IgD-negative memory B cell (primary cell): Measurements from ENCODE around the gene SPOCD1. TPM values are rescaled to one million over a fixed set of nuclear protein-coding genes. Genes with fewer than 3 reads are reported as not detected.

Experiments used
- H3K27ac Mint-ChIP-seq, 3 donors: one replicate each; pipeline ENCODE4 v1.8.0; 2020 to 2022; ENCODE audit warnings: mild to moderate bottlenecking in 3 of 3, mixed read lengths in 3 of 3, moderate library complexity in 1 of 3
- H3K27me3 Mint-ChIP-seq: one replicate; pipeline ENCODE4 v1.8.0; 2021; ENCODE audit warnings: mixed read lengths
- H3K36me3 Mint-ChIP-seq: one replicate; pipeline ENCODE4 v1.8.0; 2020; ENCODE audit warnings: mild to moderate bottlenecking, mixed read lengths
- H3K4me1 Mint-ChIP-seq, 3 donors: one replicate each; pipeline ENCODE4 v1.8.0; 2020 to 2022; ENCODE audit warnings: mixed read lengths in 3 of 3, mild to moderate bottlenecking in 1 of 3
- H3K4me3 Mint-ChIP-seq, 4 donors: one replicate each; pipeline ENCODE4 v1.8.0; 2020 to 2022; ENCODE audit warnings: mild to moderate bottlenecking in 4 of 4, mixed read lengths in 4 of 4, moderate library complexity in 3 of 4
- H3K9me3 Mint-ChIP-seq, 3 donors: one replicate each; pipeline ENCODE4 v1.8.0; 2020 to 2021; ENCODE audit warnings: mixed read lengths in 3 of 3, mild to moderate bottlenecking in 1 of 3
- polyA plus RNA-seq: library from polyadenylated mRNA; unstranded; fragments of 300-500 nt; fragmentation: Illumina TruSeq; gene quantifications from one replicate; pipeline ENCODE4 v1.2.3, GENCODE V29; 2021

SPOCD1 gene
- polyA plus RNA-seq, 1 donor from 2014 or later, result not detected

GRCh38 chr1:31799196-31799894 lies 16.5 kb downstream of the SPOCD1 start:
- no peaks in the 10 kb centered on the region for H3K36me3 Mint-ChIP-seq
- no peak overlapping the region for H3K27ac Mint-ChIP-seq
- no peak overlapping the region for H3K4me3 Mint-ChIP-seq
- H3K9me3 Mint-ChIP-seq, result no peaks in the 10 kb centered on the region
- peaks cover 7 to 19% (median 15%) of the 10 kb centered on the region in 3 donors for H3K4me1 Mint-ChIP-seq
- H3K27me3 Mint-ChIP-seq, result peaks cover 3% of the 10 kb centered on the region

GRCh38 chr1:31798433-31799195 lies 17.2 kb downstream of the SPOCD1 start:
- H3K36me3 Mint-ChIP-seq, result no peaks in the 10 kb centered on the region
- H3K4me1 Mint-ChIP-seq, result peaks cover 7 to 19% (median 15%) of the 10 kb centered on the region in 3 donors
- no peaks in the 10 kb centered on the region for H3K9me3 Mint-ChIP-seq
- H3K27me3 Mint-ChIP-seq, result peaks cover 3% of the 10 kb centered on the region
- H3K27ac Mint-ChIP-seq, result no peak overlapping the region
- no peak overlapping the region for H3K4me3 Mint-ChIP-seq

GRCh38 chr1:31798086-31798432 lies 17.8 kb downstream of the SPOCD1 start:
- Mint-ChIP-seq H3K4me1 (peaks cover 7 to 19% (median 15%) of the 10 kb centered on the region in 3 donors), H3K4me3 (no peak overlapping the region), H3K36me3 (no peaks in the 10 kb centered on the region), H3K27me3 (peaks cover 6% of the 10 kb centered on the region), H3K9me3 (no peaks in the 10 kb centered on the region), H3K27ac (no peak overlapping the region)

GRCh38 chr1:31797216-31797615 lies 18.6 kb downstream of the SPOCD1 start:
- Mint-ChIP-seq H3K27me3 (peaks cover 10% of the 10 kb centered on the region), H3K4me3 (no peak overlapping the region), H3K4me1 (peaks cover under 1 to 16% (median 14%) of the 10 kb centered on the region in 3 donors), H3K36me3 (no peaks in the 10 kb centered on the region), H3K9me3 (no peaks in the 10 kb centered on the region), H3K27ac (peak overlapping the region in 1 of 3 donors; percentile 16)

DNA sequence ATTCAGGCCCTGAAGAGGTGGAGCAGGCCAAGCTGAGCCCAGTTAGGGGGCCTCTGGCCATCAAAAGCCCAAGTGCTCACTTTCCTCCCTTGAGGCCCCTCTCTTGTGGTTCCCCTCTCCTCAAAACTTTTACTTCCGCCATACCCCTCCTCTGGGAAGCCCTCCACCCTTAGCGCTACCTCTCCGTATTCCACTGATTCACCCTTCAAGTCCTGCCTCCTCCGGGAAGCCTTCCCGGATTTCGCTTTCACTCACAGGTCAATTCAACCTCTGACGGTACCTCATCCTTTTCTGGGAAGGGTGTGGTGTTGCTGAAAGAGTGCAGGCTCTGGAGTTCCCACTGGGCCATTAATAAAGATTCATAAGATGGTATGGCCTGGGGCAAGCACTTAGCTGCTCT lies 19.1 kb downstream of the SPOCD1 start:
- H3K4me1 Mint-ChIP-seq, result peaks cover 0 to 14% (median 11%) of the 10 kb centered on the region in 3 donors
- H3K36me3 Mint-ChIP-seq, result no peaks in the 10 kb centered on the region
- no peaks in the 10 kb centered on the region for H3K9me3 Mint-ChIP-seq
- no peak overlapping the region for H3K4me3 Mint-ChIP-seq
- peaks cover 10% of the 10 kb centered on the region for H3K27me3 Mint-ChIP-seq
- H3K27ac Mint-ChIP-seq, result peak overlapping the region in 1 of 3 donors; percentile 16

GRCh38 chr1:31795801-31796621 lies 19.8 kb downstream of the SPOCD1 start:
- Mint-ChIP-seq H3K4me3 (no peak overlapping the region), H3K27me3 (peaks cover 10% of the 10 kb centered on the region), H3K36me3 (no peaks in the 10 kb centered on the region), H3K4me1 (peaks cover 0 to 7% (median 5%) of the 10 kb centered on the region in 3 donors), H3K27ac (no peak overlapping the region), H3K9me3 (no peaks in the 10 kb centered on the region)

DNA sequence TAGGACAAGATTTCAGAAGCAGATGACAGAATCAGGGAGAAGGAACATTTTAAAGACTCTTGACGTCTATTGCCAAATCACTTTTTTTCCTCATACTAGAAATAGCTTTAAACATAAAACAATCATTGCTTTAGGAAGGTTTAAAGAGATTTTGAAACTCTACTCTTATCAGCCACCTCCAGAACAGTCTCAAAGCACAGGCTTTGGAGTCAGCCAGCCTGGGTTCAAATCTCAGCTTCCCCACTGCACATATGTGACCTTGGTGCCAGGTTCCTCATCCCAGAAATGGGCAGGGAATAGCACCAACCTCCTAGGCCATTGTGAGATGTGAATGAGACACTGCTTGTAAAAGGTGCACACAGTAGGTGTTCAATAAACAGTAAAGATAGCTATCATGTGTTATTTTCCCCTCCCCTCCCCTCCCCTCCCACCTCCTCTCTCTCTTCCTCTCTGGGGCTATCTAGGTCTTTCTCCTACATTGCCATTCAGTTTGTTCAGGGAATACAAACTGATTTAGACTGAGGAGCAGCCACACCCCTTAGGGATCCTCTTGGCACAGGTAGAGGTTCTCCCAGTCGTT lies 20.6 kb downstream of the SPOCD1 start:
- Mint-ChIP-seq H3K36me3 (no peaks in the 10 kb centered on the region), H3K4me3 (no peak overlapping the region), H3K9me3 (no peaks in the 10 kb centered on the region), H3K4me1 (peaks cover 0 to 2% (median 0%) of the 10 kb centered on the region in 3 donors), H3K27me3 (peaks cover 10% of the 10 kb centered on the region), H3K27ac (no peak overlapping the region)

GRCh38 chr1:31793586-31794285 lies 22.1 kb downstream of the SPOCD1 start:
- Mint-ChIP-seq H3K9me3 (no peaks in the 10 kb centered on the region), H3K36me3 (peaks cover 2% of the 10 kb centered on the region), H3K4me3 (no peak overlapping the region), H3K4me1 (peaks cover 0 to 3% (median 2%) of the 10 kb centered on the region in 3 donors), H3K27me3 (peaks cover 10% of the 10 kb centered on the region), H3K27ac (no peak overlapping the region)

DNA sequence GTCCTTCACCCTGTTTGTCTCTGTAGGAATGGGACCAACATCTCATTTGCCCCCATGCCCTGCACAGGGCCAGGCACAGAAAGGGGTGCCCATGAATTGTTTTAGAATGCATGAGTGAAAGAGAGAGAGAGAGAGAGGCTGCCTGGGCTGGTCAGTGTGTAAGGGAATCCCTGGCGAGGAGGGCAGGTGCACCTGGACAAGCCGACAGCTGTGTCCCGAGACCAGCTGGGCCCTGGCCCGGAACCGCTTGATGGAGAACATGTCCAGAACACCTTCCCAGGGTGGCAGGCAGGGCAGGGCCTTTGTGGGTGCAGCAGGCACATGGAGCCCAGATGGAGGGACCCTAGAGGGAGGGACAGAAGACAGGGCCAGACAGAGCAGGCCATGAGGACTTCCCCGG lies 22.7 kb downstream of the SPOCD1 start:
- H3K4me1 Mint-ChIP-seq, result peaks cover 3 to 4% (median 3%) of the 10 kb centered on the region in 3 donors
- peaks cover 2% of the 10 kb centered on the region for H3K36me3 Mint-ChIP-seq
- no peak overlapping the region for H3K4me3 Mint-ChIP-seq
- H3K9me3 Mint-ChIP-seq, result no peaks in the 10 kb centered on the region
- peaks cover 10% of the 10 kb centered on the region for H3K27me3 Mint-ChIP-seq
- H3K27ac Mint-ChIP-seq, result peak overlapping the region in 1 of 3 donors; percentile 27

GRCh38 chr1:31792541-31792940 lies 23.3 kb downstream of the SPOCD1 start:
- H3K4me1 Mint-ChIP-seq, result peaks cover 7 to 9% (median 9%) of the 10 kb centered on the region in 3 donors
- H3K4me3 Mint-ChIP-seq, result no peak overlapping the region
- H3K27me3 Mint-ChIP-seq, result peaks cover 10% of the 10 kb centered on the region
- peak overlapping the region in 1 of 3 donors; percentile 27 for H3K27ac Mint-ChIP-seq
- H3K36me3 Mint-ChIP-seq, result peaks cover 2% of the 10 kb centered on the region
- no peaks in the 10 kb centered on the region for H3K9me3 Mint-ChIP-seq

DNA sequence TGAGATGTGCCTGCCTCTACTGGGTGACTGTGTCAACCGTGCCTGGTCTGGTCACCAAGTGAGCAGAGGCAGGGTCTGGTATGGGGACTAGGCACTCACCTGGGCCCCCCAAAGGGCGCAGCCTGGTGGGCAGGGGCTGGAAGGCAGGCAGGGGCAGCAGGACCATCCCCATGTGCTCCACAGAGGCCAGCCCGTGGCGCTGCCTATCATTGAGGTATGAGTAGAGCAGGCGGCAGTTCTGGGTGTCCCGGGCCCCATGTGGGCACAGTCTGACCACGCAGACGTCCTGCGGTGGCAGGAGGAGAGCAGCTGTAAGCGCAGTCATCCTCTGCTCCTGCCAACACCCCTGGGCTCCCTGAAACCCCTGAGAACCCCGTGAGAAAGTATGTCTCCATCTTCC lies 23.7 kb downstream of the SPOCD1 start:
- Mint-ChIP-seq H3K27me3 (peaks cover 10% of the 10 kb centered on the region), H3K4me1 (peaks cover 7 to 13% (median 9%) of the 10 kb centered on the region in 3 donors), H3K9me3 (no peaks in the 10 kb centered on the region), H3K36me3 (peaks cover 2% of the 10 kb centered on the region), H3K27ac (no peak overlapping the region), H3K4me3 (peak overlapping the region in 1 of 4 donors; percentile 21)

DNA sequence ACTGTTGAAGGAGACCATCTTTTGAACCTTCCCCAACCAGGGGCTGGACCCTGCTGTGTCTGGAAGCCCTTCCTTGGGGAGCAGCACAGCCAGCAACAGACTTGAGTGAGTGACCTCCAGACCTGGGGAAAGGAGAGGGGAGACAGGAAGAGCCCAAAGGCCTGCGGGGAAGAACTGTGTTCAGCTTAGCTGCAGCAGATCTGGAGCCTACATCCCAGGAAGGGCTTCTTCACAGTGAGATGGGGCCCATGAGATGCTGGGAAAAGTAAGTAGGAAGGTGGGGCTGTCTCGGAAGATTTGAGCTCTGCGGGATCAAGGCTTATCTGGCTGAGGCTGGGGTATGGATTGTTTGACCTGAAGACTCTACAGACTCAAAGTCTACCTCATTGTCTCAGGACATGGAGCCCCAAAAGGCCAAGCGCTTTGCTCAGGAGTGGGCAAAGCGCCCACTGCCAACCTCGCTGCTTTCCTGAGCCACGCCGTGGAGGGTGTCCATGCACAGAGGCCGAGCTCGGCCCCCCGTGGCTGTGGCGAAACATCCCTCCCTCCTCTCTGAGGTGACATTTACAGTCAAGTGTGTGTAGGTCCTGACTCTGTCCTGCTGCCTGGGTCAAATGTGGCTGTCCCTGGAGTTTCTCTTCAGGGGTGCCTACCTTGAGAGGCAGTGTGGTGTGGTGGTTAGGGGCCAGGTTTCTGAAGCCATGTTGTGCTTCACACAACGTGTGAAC lies 24.5 kb downstream of the SPOCD1 start:
- H3K4me1 Mint-ChIP-seq, result peaks cover 8 to 15% (median 9%) of the 10 kb centered on the region in 3 donors
- H3K9me3 Mint-ChIP-seq, result no peaks in the 10 kb centered on the region
- no peak overlapping the region for H3K27ac Mint-ChIP-seq
- H3K36me3 Mint-ChIP-seq, result peaks cover 2% of the 10 kb centered on the region
- H3K4me3 Mint-ChIP-seq, result peak overlapping the region in 1 of 4 donors; percentile 21
- H3K27me3 Mint-ChIP-seq, result peaks cover 8% of the 10 kb centered on the region

DNA sequence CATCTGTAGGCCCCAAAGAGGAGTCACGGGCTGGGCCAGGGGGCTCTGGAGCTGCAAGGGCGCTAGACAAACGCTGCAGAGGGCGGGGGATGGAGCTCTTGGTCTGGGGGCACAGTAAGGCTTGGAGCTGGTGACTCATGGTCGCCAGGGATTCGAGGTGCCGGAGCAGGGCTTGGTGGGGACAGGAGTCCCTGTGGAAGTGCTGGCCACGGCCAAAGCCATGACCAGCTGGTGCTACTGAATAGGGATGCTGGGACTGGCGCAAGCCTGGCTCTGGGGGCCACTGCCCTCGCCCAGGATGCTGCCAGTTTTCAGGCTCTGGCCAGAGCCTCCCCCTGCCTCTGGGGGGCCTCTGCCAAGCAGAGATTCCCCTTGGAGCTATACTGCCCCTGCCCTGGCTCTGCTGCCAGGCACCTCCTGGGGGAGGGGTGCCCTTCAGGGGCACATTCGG lies 25.2 kb downstream of the SPOCD1 start:
- no peak overlapping the region for H3K27ac Mint-ChIP-seq
- H3K36me3 Mint-ChIP-seq, result peaks cover 2% of the 10 kb centered on the region

More for the DNA sequence above, 25.2 kb downstream of the SPOCD1 start:
- Mint-ChIP-seq H3K4me3 (peak overlapping the region in 2 of 4 donors; percentile 72 to 95), H3K27me3 (peaks cover 7% of the 10 kb centered on the region), H3K4me1 (peaks cover 11 to 22% (median 12%) of the 10 kb centered on the region in 3 donors), H3K9me3 (no peaks in the 10 kb centered on the region)
